OCI-LY1 (cell line): ENCODE data around the gene PTPN13.

Experiments
- EZH2 ChIP-seq: fragments of 200-600 bp; sonication (generic), shearing (Covaris generic); IDR thresholded peaks from 2 replicates; pipeline ENCODE4 v1.8.0; 2017; ENCODE audit warnings: borderline replicate concordance, mixed run types, mild to moderate bottlenecking, antibody characterized with exemption, low read length, moderate library complexity, mixed read lengths
- TF ChIP-seq, protein P1 (sequence below): fragments of 200-600 bp; sonication (generic), shearing (Covaris generic); IDR thresholded peaks from 2 replicates; pipeline ENCODE4 v1.5.1; 2017; ENCODE audit warnings: mild to moderate bottlenecking, antibody characterized with exemption, low read length, moderate library complexity, mixed read lengths

DNA sequence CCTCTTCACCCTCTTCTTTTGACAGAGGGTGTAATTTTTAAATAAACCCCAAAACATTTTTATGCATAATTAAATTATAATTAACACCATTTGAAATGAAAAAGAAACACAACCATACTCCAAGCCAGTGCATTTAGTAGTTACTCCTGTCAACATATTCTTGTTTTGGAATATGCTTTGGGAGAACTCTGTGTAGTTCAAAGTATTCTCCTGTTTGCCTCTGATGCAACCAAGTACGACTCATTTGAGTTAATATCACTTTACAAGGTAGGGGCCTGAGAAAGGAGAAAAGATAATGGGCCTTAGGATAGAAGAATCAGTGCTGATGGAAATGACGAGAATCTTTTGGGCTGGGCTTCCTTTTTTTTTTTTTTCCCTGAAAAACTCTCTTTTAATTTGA, 2.7 kb downstream of the PTPN13 start:
- TF ChIP-seq, protein P1, sequence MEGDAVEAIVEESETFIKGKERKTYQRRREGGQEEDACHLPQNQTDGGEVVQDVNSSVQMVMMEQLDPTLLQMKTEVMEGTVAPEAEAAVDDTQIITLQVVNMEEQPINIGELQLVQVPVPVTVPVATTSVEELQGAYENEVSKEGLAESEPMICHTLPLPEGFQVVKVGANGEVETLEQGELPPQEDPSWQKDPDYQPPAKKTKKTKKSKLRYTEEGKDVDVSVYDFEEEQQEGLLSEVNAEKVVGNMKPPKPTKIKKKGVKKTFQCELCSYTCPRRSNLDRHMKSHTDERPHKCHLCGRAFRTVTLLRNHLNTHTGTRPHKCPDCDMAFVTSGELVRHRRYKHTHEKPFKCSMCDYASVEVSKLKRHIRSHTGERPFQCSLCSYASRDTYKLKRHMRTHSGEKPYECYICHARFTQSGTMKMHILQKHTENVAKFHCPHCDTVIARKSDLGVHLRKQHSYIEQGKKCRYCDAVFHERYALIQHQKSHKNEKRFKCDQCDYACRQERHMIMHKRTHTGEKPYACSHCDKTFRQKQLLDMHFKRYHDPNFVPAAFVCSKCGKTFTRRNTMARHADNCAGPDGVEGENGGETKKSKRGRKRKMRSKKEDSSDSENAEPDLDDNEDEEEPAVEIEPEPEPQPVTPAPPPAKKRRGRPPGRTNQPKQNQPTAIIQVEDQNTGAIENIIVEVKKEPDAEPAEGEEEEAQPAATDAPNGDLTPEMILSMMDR, result no peak
- no peak for TF ChIP-seq EZH2
